IMR-90 (cell line): ENCODE results near the gene PAEP. TPM values are rescaled to one million over a fixed set of nuclear protein-coding genes. Genes with fewer than 3 reads are reported as not detected.

Source experiments
- ATAC-seq: fragments of 200-7000 bp; cut with Tn5 transposase; 2 replicates; pipeline ENCODE4 v1.9.1; 2020; ENCODE audit warnings: low read depth, mild to moderate bottlenecking, moderate library complexity
- BruUV-seq: library from RNA; stranded (reverse); fragments of 400-500 nt; replicated peaks from 2 replicates; lab custom pipeline; 2021; lab: Mats Ljungman, UMichigan
- CTCF ChIA-PET: fragments of 300-600 bp; formaldehyde crosslinking; extraction: SDS; loops from one replicate; lab custom pipeline; 2021; ENCODE audit warnings: antibody characterized with exemption; lab: Yijun Ruan, JAX
- POLR2A ChIA-PET: fragments of 300-600 bp; sonication (Branson Sonifier 250); formaldehyde crosslinking; loops from one replicate; lab custom pipeline; 2022; ENCODE audit warnings: antibody characterized with exemption; ENCODE audit not compliant: unreplicated experiment; lab: Charles Lee
- DNase-seq: peaks from one replicate; pipeline ENCODE4 v3.0.0; 2013
- H2AFZ ChIP-seq: replicated peaks from 2 replicates; pipeline ENCODE3; 2013; ENCODE audit warnings: low read length, mild to moderate bottlenecking; ENCODE audit not compliant: poor library complexity
- H2AK5ac ChIP-seq: 2 replicates; pipeline ENCODE4 v1.6.1; 2013; ENCODE audit warnings: low read depth, low read length, inconsistent platforms
- H2AK9ac ChIP-seq: replicated peaks from 2 replicates; pipeline ENCODE3; 2013; ENCODE audit warnings: mild to moderate bottlenecking, low read depth, low read length, moderate library complexity; ENCODE audit not compliant: poor library complexity
- H2BK120ac ChIP-seq: 2 replicates; pipeline ENCODE4 v1.6.1; 2013; ENCODE audit warnings: low read depth, low read length, inconsistent platforms
- H2BK15ac ChIP-seq: 3 replicates; pipeline ENCODE4 v1.6.1; 2013; ENCODE audit warnings: low read depth, low read length, inconsistent platforms
- H2BK20ac ChIP-seq: 2 replicates; pipeline ENCODE4 v1.6.1; 2013; ENCODE audit warnings: low read depth, mild to moderate bottlenecking, inconsistent platforms, low read length, moderate library complexity
- H2BK5ac ChIP-seq: 2 replicates; pipeline ENCODE4 v1.6.1; 2013; ENCODE audit warnings: mild to moderate bottlenecking, low read depth, low read length, inconsistent platforms; ENCODE audit not compliant: poor library complexity, severe bottlenecking
- H3K14ac ChIP-seq: replicated peaks from 2 replicates; pipeline ENCODE4 v1.6.1; 2013; ENCODE audit warnings: low read depth, low read length, inconsistent platforms
- H3K18ac ChIP-seq: 2 replicates; pipeline ENCODE4 v1.6.1; 2013; ENCODE audit warnings: low read depth, low read length, control low read depth
- H3K23ac ChIP-seq: 2 replicates; pipeline ENCODE4 v1.6.1; 2013; ENCODE audit warnings: low read depth, low read length, inconsistent platforms
- H3K27ac ChIP-seq: 2 replicates; pipeline ENCODE4 v1.5.1; 2013; ENCODE audit warnings: mild to moderate bottlenecking, control low read depth, low read length; ENCODE audit not compliant: insufficient read depth
- H3K27me3 ChIP-seq: 2 replicates; pipeline ENCODE4 v1.6.1; 2013; ENCODE audit warnings: low read length; ENCODE audit not compliant: control insufficient read depth, insufficient read depth
- H3K36me3 ChIP-seq: 2 replicates; pipeline ENCODE4 v1.6.1; 2013; ENCODE audit warnings: low read length, mixed read lengths; ENCODE audit not compliant: control insufficient read depth, insufficient read depth
- H3K4ac ChIP-seq: 2 replicates; pipeline ENCODE4 v1.6.1; 2013; ENCODE audit warnings: low read depth, low read length, inconsistent platforms
- H3K4me1 ChIP-seq: 2 replicates; pipeline ENCODE4 v1.6.1; 2013; ENCODE audit warnings: low read length, mixed read lengths; ENCODE audit not compliant: control insufficient read depth, insufficient read depth
- H3K4me2 ChIP-seq: 2 replicates; pipeline ENCODE4 v1.6.1; 2013; ENCODE audit warnings: low read depth, mild to moderate bottlenecking, control low read depth, low read length, moderate library complexity
- H3K4me3 ChIP-seq: 2 replicates; pipeline ENCODE4 v1.5.1; 2013; ENCODE audit warnings: low read depth, mild to moderate bottlenecking, control low read depth, low read length, moderate library complexity; ENCODE audit not compliant: insufficient read depth
- H3K56ac ChIP-seq: 2 replicates; pipeline ENCODE4 v1.6.1; 2013; ENCODE audit warnings: low read length, inconsistent platforms; ENCODE audit not compliant: insufficient read depth; ENCODE audit errors: extremely low read depth
- H3K79me1 ChIP-seq, 2 experiments: 2 replicates each; pipeline ENCODE4 v1.6.1; 2013; ENCODE audit warnings: low read length in 2 of 2, inconsistent platforms in 1 of 2, low read depth in 1 of 2
- H3K9ac ChIP-seq: 2 replicates; pipeline ENCODE4 v1.6.1; 2013; ENCODE audit warnings: low read depth, low read length, control low read depth
- H3K9me1 ChIP-seq: 2 replicates; pipeline ENCODE4 v1.6.1; 2013; ENCODE audit warnings: low read length, inconsistent platforms; ENCODE audit not compliant: insufficient read depth
- H3K9me3 ChIP-seq: 2 replicates; pipeline ENCODE4 v1.6.1; 2013; ENCODE audit warnings: low read length; ENCODE audit not compliant: control insufficient read depth, insufficient read depth
- H4K20me1 ChIP-seq: 2 replicates; pipeline ENCODE4 v1.6.1; 2013; ENCODE audit warnings: low read length, inconsistent platforms; ENCODE audit not compliant: insufficient read depth
- H4K5ac ChIP-seq: 2 replicates; pipeline ENCODE4 v1.6.1; 2013; ENCODE audit warnings: mild to moderate bottlenecking, low read depth, low read length, control low read depth
- H4K8ac ChIP-seq, 2 experiments: 2 replicates each; pipeline ENCODE4 v1.6.1; 2013; ENCODE audit warnings: low read depth in 2 of 2, low read length in 2 of 2, control low read depth in 1 of 2, inconsistent platforms in 1 of 2
- H4K91ac ChIP-seq: 2 replicates; pipeline ENCODE4 v1.6.1; 2013; ENCODE audit warnings: low read depth, low read length, inconsistent platforms; ENCODE audit not compliant: insufficient read depth
- BHLHE40 ChIP-seq: fragments of 150-350 bp; IDR thresholded peaks from 2 replicates; pipeline ENCODE4 v1.6.1; 2016; ENCODE audit warnings: mild to moderate bottlenecking, low read depth, low read length
- CEBPB ChIP-seq: IDR thresholded peaks from 2 replicates; pipeline ENCODE4 v1.6.1; 2012; ENCODE audit warnings: low read depth, low read length, improper control_type of control experiment
- MAZ ChIP-seq: IDR thresholded peaks from 2 replicates; pipeline ENCODE4 v1.6.1; 2012; ENCODE audit warnings: low read depth, mild to moderate bottlenecking, low read length, improper control_type of control experiment, moderate library complexity, borderline replicate concordance
- NFE2L2 ChIP-seq: fragments of 150-350 bp; IDR thresholded peaks from 2 replicates; pipeline ENCODE4 v1.6.1; 2016; ENCODE audit warnings: low read depth, mild to moderate bottlenecking, low read length
- POLR2A ChIP-seq: IDR thresholded peaks from 2 replicates; pipeline ENCODE4 v1.6.1; 2012; ENCODE audit warnings: mild to moderate bottlenecking, low read depth, low read length
- RAD21 ChIP-seq: IDR thresholded peaks from 2 replicates; pipeline ENCODE4 v1.6.1; 2012; ENCODE audit warnings: low read length, improper control_type of control experiment
- RCOR1 ChIP-seq: IDR thresholded peaks from 2 replicates; pipeline ENCODE4 v1.6.1; 2012; ENCODE audit warnings: mild to moderate bottlenecking, low read length, improper control_type of control experiment; ENCODE audit not compliant: insufficient replicate concordance
- RFX5 ChIP-seq: IDR thresholded peaks from 2 replicates; pipeline ENCODE4 v1.8.0; 2012; ENCODE audit warnings: low read depth, mild to moderate bottlenecking, low read length, moderate library complexity
- WGBS, 2 experiments: methylation state at CpG; one replicate each; pipeline versions ENCODE4 v1.1.5 to v1.1.7; 2013; ENCODE audit warnings: missing lambda C conversion rate in 2 of 2; ENCODE audit not compliant: insufficient read length in 1 of 2; ENCODE audit errors: extremely low coverage in 2 of 2; 5-methylcytosine and 5-hydroxymethylcytosine counted together
- dilution Hi-C: fragments of 300-500 bp; cut with HindIII; formaldehyde crosslinking; loops from one replicate; pipeline ENCODE4 v1.14.3; 2018; ENCODE audit warnings: low sequenced_read_pairs; ENCODE audit not compliant: unreplicated experiment
- in situ Hi-C: fragments of 300-500 bp; cut with MboI; formaldehyde crosslinking; loops from 3 replicates; pipeline ENCODE4 v1.14.3; 2019; ENCODE audit warnings: low sequenced_read_pairs, inconsistent platforms, mixed read lengths
- intact Hi-C: fragments of 100-400 bp; cut with micrococcal nuclease; formaldehyde crosslinking; loops from 2 replicates; pipeline ENCODE4 v1.10.0; 2022
- polyA plus RNA-seq, 3 experiments: library from polyadenylated mRNA; depleted of rRNA; stranded (reverse); fragments of >200 nt; gene quantifications; 2 replicates each; pipeline ENCODE4 v1.2.3, GENCODE V29; 2012; ENCODE audit warnings: low replicate concordance in 1 of 3
- total RNA-seq: library from RNA; depleted of rRNA; stranded (reverse); fragments of >200 nt; gene quantifications from 2 replicates; pipeline ENCODE4 v1.2.3, GENCODE V29; 2012
- TF ChIP-seq, protein P1 (sequence below): conservative IDR thresholded peaks from 2 replicates; pipeline ENCODE4 v1.5.1; 2012; ENCODE audit warnings: mild to moderate bottlenecking, low read depth, low read length, improper control_type of control experiment
- TF ChIP-seq, protein P2 (sequence below): fragments of 150-350 bp; IDR thresholded peaks from 2 replicates; pipeline ENCODE4 v1.6.1; 2017; ENCODE audit warnings: mild to moderate bottlenecking, antibody characterized with exemption, low read length, low read depth

Gene PAEP
- total and polyA plus RNA-seq, 2 of the 4 experiments (the other 2 are of a cell fraction) = not detected

DNA sequence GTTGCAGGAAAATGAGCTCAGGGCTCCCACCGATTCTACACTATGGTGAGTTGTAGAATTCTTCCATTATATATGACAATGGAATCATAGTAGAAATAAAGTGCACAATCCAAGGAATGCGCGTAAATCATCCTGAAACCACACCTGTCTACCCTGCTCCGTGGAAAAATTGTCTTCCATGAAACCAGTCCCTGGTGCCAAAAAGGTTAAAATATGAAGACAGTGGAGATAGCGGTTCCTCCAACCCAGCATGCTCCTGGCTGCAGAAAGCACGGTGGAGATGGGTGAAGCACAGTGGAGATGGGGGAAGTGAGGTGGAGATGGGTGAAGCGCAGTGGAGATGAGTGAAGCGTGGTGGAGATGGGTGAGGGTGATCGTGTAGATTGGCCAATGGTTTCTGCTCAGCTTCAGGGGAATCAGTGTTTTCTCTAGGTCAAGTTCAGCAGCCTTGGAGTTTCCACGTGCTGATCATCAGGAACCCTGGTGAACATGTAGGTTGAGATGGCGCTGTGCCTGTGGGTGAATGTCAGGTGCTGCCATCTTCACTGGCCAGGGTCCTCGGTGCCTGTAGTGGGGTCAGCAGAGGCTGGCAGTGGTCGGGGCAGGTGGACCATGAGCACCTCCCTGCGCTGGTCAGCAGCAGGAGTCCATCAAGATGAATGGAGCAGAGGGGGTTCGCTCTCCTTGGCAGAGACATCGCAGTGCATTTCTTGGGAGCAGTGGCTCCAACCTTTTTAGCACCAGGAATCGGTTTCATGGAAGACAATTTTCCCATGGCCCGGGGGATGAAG lies 20.3 kb downstream of the PAEP start:
- H2AK5ac ChIP-seq = no peak overlapping the region
- no peak overlapping the region for H2BK5ac ChIP-seq
- no peak overlapping the region for H3K9ac ChIP-seq
- H2AK9ac ChIP-seq = no peak overlapping the region
- H3K4me3 ChIP-seq = no peak overlapping the region
- H4K20me1 ChIP-seq = no peaks in the 10 kb centered on the region
- H2BK15ac ChIP-seq = no peak overlapping the region
- intact Hi-C loops = no loop called here
- POLR2A ChIA-PET = no interaction called here
- H2AFZ ChIP-seq = no peak overlapping the region
- no peak overlapping the region for H3K4me2 ChIP-seq
- H3K79me1 ChIP-seq = no peaks in the 10 kb centered on the region
- WGBS, 2 experiments = 84% methylated on average over 6 of the region's 18 CpGs; no CpG with 5 or more reads in 1 of the 2 experiments
- H2BK120ac ChIP-seq = no peak overlapping the region
- no peak overlapping the region for H3K18ac ChIP-seq
- ATAC-seq = no peak
- H3K23ac ChIP-seq = no peak overlapping the region
- CTCF ChIA-PET = no interaction called here
- dilution Hi-C loops = no loop called here
- no peaks in the 10 kb centered on the region for H3K9me1 ChIP-seq
- no peak overlapping the region for H3K4ac ChIP-seq
- H4K8ac ChIP-seq = no peak overlapping the region
- in situ Hi-C loops = no loop called here
- no TSS peak for BruUV-seq
- no peak overlapping the region for H4K5ac ChIP-seq
- H3K9me3 ChIP-seq = no peaks in the 10 kb centered on the region
- no peaks in the 10 kb centered on the region for H3K4me1 ChIP-seq
- no peak overlapping the region for H3K56ac ChIP-seq
- H3K36me3 ChIP-seq = no peaks in the 10 kb centered on the region
- no peak for DNase-seq
- TF ChIP-seq, protein P1, sequence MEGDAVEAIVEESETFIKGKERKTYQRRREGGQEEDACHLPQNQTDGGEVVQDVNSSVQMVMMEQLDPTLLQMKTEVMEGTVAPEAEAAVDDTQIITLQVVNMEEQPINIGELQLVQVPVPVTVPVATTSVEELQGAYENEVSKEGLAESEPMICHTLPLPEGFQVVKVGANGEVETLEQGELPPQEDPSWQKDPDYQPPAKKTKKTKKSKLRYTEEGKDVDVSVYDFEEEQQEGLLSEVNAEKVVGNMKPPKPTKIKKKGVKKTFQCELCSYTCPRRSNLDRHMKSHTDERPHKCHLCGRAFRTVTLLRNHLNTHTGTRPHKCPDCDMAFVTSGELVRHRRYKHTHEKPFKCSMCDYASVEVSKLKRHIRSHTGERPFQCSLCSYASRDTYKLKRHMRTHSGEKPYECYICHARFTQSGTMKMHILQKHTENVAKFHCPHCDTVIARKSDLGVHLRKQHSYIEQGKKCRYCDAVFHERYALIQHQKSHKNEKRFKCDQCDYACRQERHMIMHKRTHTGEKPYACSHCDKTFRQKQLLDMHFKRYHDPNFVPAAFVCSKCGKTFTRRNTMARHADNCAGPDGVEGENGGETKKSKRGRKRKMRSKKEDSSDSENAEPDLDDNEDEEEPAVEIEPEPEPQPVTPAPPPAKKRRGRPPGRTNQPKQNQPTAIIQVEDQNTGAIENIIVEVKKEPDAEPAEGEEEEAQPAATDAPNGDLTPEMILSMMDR = no peak
- TF ChIP-seq CEBPB = no peak
- TF ChIP-seq RAD21 = no peak
- TF ChIP-seq MAZ = no peak
- no peak for TF ChIP-seq POLR2A
- TF ChIP-seq, protein P2, sequence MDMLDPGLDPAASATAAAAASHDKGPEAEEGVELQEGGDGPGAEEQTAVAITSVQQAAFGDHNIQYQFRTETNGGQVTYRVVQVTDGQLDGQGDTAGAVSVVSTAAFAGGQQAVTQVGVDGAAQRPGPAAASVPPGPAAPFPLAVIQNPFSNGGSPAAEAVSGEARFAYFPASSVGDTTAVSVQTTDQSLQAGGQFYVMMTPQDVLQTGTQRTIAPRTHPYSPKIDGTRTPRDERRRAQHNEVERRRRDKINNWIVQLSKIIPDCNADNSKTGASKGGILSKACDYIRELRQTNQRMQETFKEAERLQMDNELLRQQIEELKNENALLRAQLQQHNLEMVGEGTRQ = no peak
- no peak for TF ChIP-seq RCOR1
- no peak for TF ChIP-seq NFE2L2
- TF ChIP-seq BHLHE40 = no peak
- TF ChIP-seq RFX5 = no peak
- no peak overlapping the region for H3K27ac ChIP-seq
- H3K27me3 ChIP-seq = no peaks in the 10 kb centered on the region
- no peak overlapping the region for H2BK20ac ChIP-seq
- no peak overlapping the region for H4K91ac ChIP-seq
- no peak overlapping the region for H3K14ac ChIP-seq
